GM23338 (cell line): Measurements from ENCODE around the gene EXPH5. TPM values are rescaled to one million over a fixed set of nuclear protein-coding genes. Genes with fewer than 3 reads are reported as not detected.

Experiments
- ATAC-seq: fragments of 200-7000 bp; cut with Tn5 transposase; 3 replicates; pipeline ENCODE4 v1.9.1; 2020
- DNase-seq: peaks from one replicate; pipeline ENCODE4 v3.0.0-alpha.2; 2015; ENCODE audit warnings: low spot score
- H2AFZ ChIP-seq: fragments of 200-600 bp; sonication (generic); 2 replicates; pipeline ENCODE4 v1.8.0; 2016; ENCODE audit warnings: antibody characterized with exemption, mild to moderate bottlenecking, moderate library complexity
- H3F3A ChIP-seq: fragments of 200-600 bp; sonication (generic); replicated peaks from 2 replicates; pipeline ENCODE4 v1.8.0; 2017; ENCODE audit warnings: antibody characterized with exemption, mixed run types, low read depth
- H3K27ac ChIP-seq: fragments of 200-600 bp; sonication (generic); 2 replicates; pipeline ENCODE4 v1.6.1; 2016; ENCODE audit warnings: low read depth
- H3K27me3 ChIP-seq: fragments of 200-600 bp; sonication (generic); 2 replicates; pipeline ENCODE4 v1.8.0; 2016; ENCODE audit warnings: mild to moderate bottlenecking, mixed run types, moderate library complexity; ENCODE audit not compliant: insufficient read depth
- H3K36me3 ChIP-seq: fragments of 200-600 bp; sonication (generic); 2 replicates; pipeline ENCODE4 v1.8.0; 2016; ENCODE audit warnings: mild to moderate bottlenecking; ENCODE audit not compliant: insufficient read depth
- H3K4me1 ChIP-seq: fragments of 200-600 bp; sonication (generic); 2 replicates; pipeline ENCODE4 v1.8.0; 2016; ENCODE audit warnings: mild to moderate bottlenecking, moderate library complexity; ENCODE audit not compliant: insufficient read depth
- H3K4me2 ChIP-seq: fragments of 200-600 bp; sonication (generic); 2 replicates; pipeline ENCODE4 v1.7.1; 2017; ENCODE audit warnings: mixed run types
- H3K4me3 ChIP-seq: fragments of 200-600 bp; sonication (generic); 2 replicates; pipeline ENCODE4 v1.6.1; 2016; ENCODE audit warnings: mixed run types
- H3K79me2 ChIP-seq: fragments of 200-600 bp; sonication (generic); replicated peaks from 2 replicates; pipeline ENCODE4 v1.8.0; 2017; ENCODE audit warnings: mild to moderate bottlenecking; ENCODE audit not compliant: insufficient read depth
- H3K9me2 ChIP-seq: fragments of 200-600 bp; sonication (generic); 2 replicates; pipeline ENCODE4 v1.8.0; 2017; ENCODE audit not compliant: insufficient read depth
- H4K20me1 ChIP-seq: fragments of 200-600 bp; sonication (generic); replicated peaks from 2 replicates; pipeline ENCODE4 v1.8.0; 2017; ENCODE audit warnings: mild to moderate bottlenecking; ENCODE audit not compliant: insufficient read depth
- H3K27ac Mint-ChIP-seq: 2 replicates; pipeline ENCODE4 v1.8.0; 2020; ENCODE audit warnings: inconsistent platforms, mild to moderate bottlenecking, moderate library complexity, mixed read lengths
- H3K27me3 Mint-ChIP-seq: 3 replicates; pipeline ENCODE4 v1.8.0; 2022; ENCODE audit warnings: low read depth, mild to moderate bottlenecking, moderate library complexity, mixed read lengths, inconsistent platforms; ENCODE audit not compliant: insufficient read depth, poor library complexity
- H3K36me3 Mint-ChIP-seq: 3 replicates; pipeline ENCODE4 v1.8.0; 2021; ENCODE audit warnings: low read depth, mild to moderate bottlenecking, inconsistent platforms, moderate library complexity, mixed read lengths
- H3K4me1 Mint-ChIP-seq: 3 replicates; pipeline ENCODE4 v1.8.0; 2020; ENCODE audit warnings: mild to moderate bottlenecking, inconsistent platforms, mixed read lengths
- H3K4me3 Mint-ChIP-seq: 3 replicates; pipeline ENCODE4 v1.8.0; 2021; ENCODE audit warnings: moderate library complexity, mild to moderate bottlenecking, inconsistent platforms, mixed read lengths
- H3K9me3 Mint-ChIP-seq: 3 replicates; pipeline ENCODE4 v1.8.0; 2020; ENCODE audit warnings: moderate library complexity, mild to moderate bottlenecking, inconsistent platforms, mixed read lengths
- CREB1 ChIP-seq: fragments of 250-450 bp; sonication (Bioruptor Pico); IDR thresholded peaks from 2 replicates; pipeline ENCODE4 v1.5.0; 2020; ENCODE audit warnings: low read depth, mild to moderate bottlenecking, moderate library complexity
- EZH2 ChIP-seq: fragments of 200-600 bp; sonication (generic); IDR thresholded peaks from one replicate; pipeline ENCODE4 v1.8.0; 2017; ENCODE audit warnings: antibody characterized with exemption, mild to moderate bottlenecking, low read depth; ENCODE audit not compliant: unreplicated experiment
- EZH2phosphoT487 ChIP-seq: fragments of 200-600 bp; sonication (generic); IDR thresholded peaks from one replicate; pipeline ENCODE4 v1.8.1; 2018; ENCODE audit warnings: antibody characterized with exemption; ENCODE audit not compliant: unreplicated experiment
- JUNB ChIP-seq: IDR thresholded peaks from one replicate; pipeline ENCODE4 v1.6.1; 2016; ENCODE audit warnings: antibody characterized with exemption; ENCODE audit not compliant: unreplicated experiment
- NANOG ChIP-seq: IDR thresholded peaks from 2 replicates; pipeline ENCODE4 v1.6.1; 2016; ENCODE audit warnings: antibody characterized with exemption, borderline replicate concordance
- POLR2AphosphoS5 ChIP-seq: IDR thresholded peaks from 2 replicates; pipeline ENCODE4 v1.6.1; 2016; ENCODE audit warnings: antibody characterized with exemption, low read depth
- STAT1 ChIP-seq: IDR thresholded peaks from one replicate; pipeline ENCODE4 v1.6.1; 2016; ENCODE audit warnings: antibody characterized with exemption; ENCODE audit not compliant: unreplicated experiment
- polyA plus RNA-seq: library from polyadenylated mRNA; unstranded; fragments of >200 nt; fragmentation: Nextera tagmentation; extraction: Ambion mirVana; gene quantifications from 2 replicates; pipeline ENCODE4 v1.2.1, GENCODE V29; 2016
- total RNA-seq: library from RNA; depleted of rRNA; stranded (reverse); fragments of >200 nt; shearing (Covaris generic); gene quantifications from 2 replicates; pipeline ENCODE4 v1.2.3, GENCODE V29; 2014
- TF ChIP-seq, protein P1 (sequence below), 2 experiments: fragments of 200-600 bp in 1 of 2; sonication (generic) in 1 of 2; conservative IDR thresholded peaks; 2 replicates each; pipeline versions ENCODE4 v1.5.1 to v1.6.1; 2016 to 2017; ENCODE audit warnings: antibody characterized with exemption in 2 of 2, low read depth in 2 of 2, mild to moderate bottlenecking in 2 of 2, moderate library complexity in 1 of 2
- TF ChIP-seq, protein P2 (sequence below): IDR thresholded peaks from one replicate; pipeline ENCODE4 v1.6.1; 2018; ENCODE audit warnings: antibody characterized with exemption; ENCODE audit not compliant: unreplicated experiment

Gene EXPH5
- total and polyA plus RNA-seq, 2 experiments from 2014 or later: 3.6 to 12.6 TPM

DNA sequence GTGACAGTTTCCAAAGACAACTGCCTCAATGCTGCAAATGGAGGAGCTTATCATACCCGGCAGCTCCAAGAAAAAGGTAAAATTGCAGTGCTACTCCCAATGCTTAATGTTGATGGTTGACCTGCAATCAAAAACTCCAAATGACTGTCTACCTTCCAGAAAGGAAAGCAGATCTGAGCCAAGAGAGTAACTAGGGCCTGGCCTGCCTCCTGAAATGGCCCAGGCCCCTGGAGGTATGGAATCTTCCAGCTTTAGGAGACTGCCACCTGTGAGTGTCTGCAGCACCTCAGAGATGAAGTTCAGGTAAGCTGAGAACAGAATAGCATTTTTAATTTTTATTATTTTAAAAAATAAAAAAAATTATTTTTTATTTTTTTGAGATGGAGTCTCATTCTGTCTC, 23.7 kb downstream of the EXPH5 start:
- no peak for DNase-seq
- Mint-ChIP-seq H3K4me1 (peaks cover 12% of the 10 kb centered on the region), H3K9me3 (no peaks in the 10 kb centered on the region), H3K36me3 (peaks cover 2% of the 10 kb centered on the region; the same call in 1 of the 3 replicates), H3K27me3 (peaks cover 4% of the 10 kb centered on the region), H3K27ac (no peak overlapping the region), H3K4me3 (no peak overlapping the region)
- Histone ChIP-seq H2AFZ (no peak overlapping the region), H3K4me2 (no peak overlapping the region), H3K27me3 (no peaks in the 10 kb centered on the region), H3K9me2 (no peaks in the 10 kb centered on the region), H3K27ac (no peak overlapping the region), H3K79me2 (no peaks in the 10 kb centered on the region), H3K4me3 (no peak overlapping the region), H3F3A (no peaks in the 10 kb centered on the region), H3K4me1 (peaks cover 11% of the 10 kb centered on the region; the same call in 1 of the 2 replicates), H4K20me1 (no peaks in the 10 kb centered on the region), H3K36me3 (no peaks in the 10 kb centered on the region)
- TF ChIP-seq, protein P1, sequence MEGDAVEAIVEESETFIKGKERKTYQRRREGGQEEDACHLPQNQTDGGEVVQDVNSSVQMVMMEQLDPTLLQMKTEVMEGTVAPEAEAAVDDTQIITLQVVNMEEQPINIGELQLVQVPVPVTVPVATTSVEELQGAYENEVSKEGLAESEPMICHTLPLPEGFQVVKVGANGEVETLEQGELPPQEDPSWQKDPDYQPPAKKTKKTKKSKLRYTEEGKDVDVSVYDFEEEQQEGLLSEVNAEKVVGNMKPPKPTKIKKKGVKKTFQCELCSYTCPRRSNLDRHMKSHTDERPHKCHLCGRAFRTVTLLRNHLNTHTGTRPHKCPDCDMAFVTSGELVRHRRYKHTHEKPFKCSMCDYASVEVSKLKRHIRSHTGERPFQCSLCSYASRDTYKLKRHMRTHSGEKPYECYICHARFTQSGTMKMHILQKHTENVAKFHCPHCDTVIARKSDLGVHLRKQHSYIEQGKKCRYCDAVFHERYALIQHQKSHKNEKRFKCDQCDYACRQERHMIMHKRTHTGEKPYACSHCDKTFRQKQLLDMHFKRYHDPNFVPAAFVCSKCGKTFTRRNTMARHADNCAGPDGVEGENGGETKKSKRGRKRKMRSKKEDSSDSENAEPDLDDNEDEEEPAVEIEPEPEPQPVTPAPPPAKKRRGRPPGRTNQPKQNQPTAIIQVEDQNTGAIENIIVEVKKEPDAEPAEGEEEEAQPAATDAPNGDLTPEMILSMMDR (conservative IDR thresholded peaks at IDR 0.05; ENCODE audit: low read depth in 2 of 2): no peak
- TF ChIP-seq, protein P2, sequence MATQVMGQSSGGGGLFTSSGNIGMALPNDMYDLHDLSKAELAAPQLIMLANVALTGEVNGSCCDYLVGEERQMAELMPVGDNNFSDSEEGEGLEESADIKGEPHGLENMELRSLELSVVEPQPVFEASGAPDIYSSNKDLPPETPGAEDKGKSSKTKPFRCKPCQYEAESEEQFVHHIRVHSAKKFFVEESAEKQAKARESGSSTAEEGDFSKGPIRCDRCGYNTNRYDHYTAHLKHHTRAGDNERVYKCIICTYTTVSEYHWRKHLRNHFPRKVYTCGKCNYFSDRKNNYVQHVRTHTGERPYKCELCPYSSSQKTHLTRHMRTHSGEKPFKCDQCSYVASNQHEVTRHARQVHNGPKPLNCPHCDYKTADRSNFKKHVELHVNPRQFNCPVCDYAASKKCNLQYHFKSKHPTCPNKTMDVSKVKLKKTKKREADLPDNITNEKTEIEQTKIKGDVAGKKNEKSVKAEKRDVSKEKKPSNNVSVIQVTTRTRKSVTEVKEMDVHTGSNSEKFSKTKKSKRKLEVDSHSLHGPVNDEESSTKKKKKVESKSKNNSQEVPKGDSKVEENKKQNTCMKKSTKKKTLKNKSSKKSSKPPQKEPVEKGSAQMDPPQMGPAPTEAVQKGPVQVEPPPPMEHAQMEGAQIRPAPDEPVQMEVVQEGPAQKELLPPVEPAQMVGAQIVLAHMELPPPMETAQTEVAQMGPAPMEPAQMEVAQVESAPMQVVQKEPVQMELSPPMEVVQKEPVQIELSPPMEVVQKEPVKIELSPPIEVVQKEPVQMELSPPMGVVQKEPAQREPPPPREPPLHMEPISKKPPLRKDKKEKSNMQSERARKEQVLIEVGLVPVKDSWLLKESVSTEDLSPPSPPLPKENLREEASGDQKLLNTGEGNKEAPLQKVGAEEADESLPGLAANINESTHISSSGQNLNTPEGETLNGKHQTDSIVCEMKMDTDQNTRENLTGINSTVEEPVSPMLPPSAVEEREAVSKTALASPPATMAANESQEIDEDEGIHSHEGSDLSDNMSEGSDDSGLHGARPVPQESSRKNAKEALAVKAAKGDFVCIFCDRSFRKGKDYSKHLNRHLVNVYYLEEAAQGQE: no peak
- TF ChIP-seq NANOG: no peak
- no peak for ATAC-seq

DNA sequence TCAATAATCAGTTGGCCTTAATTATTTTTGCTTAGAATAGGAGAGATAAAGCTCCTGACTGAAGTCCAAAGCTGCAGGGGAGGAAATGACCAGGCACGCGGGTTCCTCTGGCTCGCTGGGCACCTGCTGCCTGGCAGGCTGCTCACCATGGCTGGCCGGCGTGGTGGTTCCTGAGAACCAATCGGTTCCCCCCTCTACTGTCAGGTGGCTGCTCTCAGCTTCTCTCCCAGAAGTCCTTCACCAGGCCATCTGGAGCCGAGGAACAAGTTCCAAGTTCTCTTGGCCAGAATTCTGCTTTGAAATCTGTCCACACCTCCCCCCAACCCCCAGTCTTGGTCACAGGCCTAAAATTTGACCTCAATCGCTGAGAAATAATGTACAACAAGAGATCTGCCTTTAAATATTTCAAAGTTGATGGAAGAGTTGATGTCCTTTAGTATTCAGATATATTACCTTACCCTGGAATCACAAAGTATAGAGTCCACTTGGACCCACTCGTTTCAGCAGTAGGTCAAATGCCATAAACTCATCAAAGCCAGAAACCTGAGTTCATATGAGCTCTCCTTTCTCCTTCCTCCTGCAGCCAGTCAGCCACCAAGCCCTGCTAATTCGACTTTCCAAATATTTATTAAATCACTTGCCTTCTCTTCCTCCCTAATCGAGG, 25.2 kb downstream of the EXPH5 start:
- H2AFZ ChIP-seq: no peak overlapping the region
- Mint-ChIP-seq H3K4me1 (peaks cover 11% of the 10 kb centered on the region), H3K9me3 (no peaks in the 10 kb centered on the region), H3K27ac (peak overlapping the region; percentile 26; the same call in 1 of the 2 replicates), H3K27me3 (peaks cover 4% of the 10 kb centered on the region), H3K4me3 (no peak overlapping the region), H3K36me3 (0 out of 3 replicates have a peak, but pooled peaks cover 2% of the 10 kb centered on the region)
- 0 out of 2 replicates have a peak, but pooled peaks cover 6% of the 10 kb centered on the region for H3K4me1 ChIP-seq
- H3K4me3 ChIP-seq: no peak overlapping the region
- no peaks in the 10 kb centered on the region for H3K27me3 ChIP-seq
- TF ChIP-seq NANOG (no peak), EZH2 (no peak), JUNB (no peak), POLR2AphosphoS5 (no peak), CREB1 (CRISPR knock-in tag) (no peak), EZH2phosphoT487 (no peak), STAT1 (no peak)
- TF ChIP-seq, protein P1 (conservative IDR thresholded peaks at IDR 0.05; ENCODE audit: low read depth in 2 of 2): no peak
- H4K20me1 ChIP-seq: no peaks in the 10 kb centered on the region
- H3F3A ChIP-seq: no peaks in the 10 kb centered on the region
- no peaks in the 10 kb centered on the region for H3K36me3 ChIP-seq
- no peak overlapping the region for H3K27ac ChIP-seq
- no peaks in the 10 kb centered on the region for H3K9me2 ChIP-seq
- no peak overlapping the region for H3K4me2 ChIP-seq
- ATAC-seq: no peak
- no peaks in the 10 kb centered on the region for H3K79me2 ChIP-seq
- no peak for DNase-seq
